Bronchial epithelial cell (primary cell): ENCODE measurements around the gene NIPBL. TPM values are rescaled to one million over a fixed set of nuclear protein-coding genes. Genes with fewer than 3 reads are reported as not detected.
"Not testable (repeated sequence)": the region's sequence is repeated elsewhere in the genome, so short reads cannot be mapped to it uniquely, and the experiment has no call there.

Source experiments
- DNase-seq: peaks from one replicate; pipeline ENCODE4 v3.0.0-alpha.2; 2010; ENCODE audit warnings: low read depth
- FAIRE-seq: peaks from 2 replicates; lab custom pipeline; 2011; peaks lifted over from hg19 to GRCh38; lab: Jason Lieb, UNC
- H3K27me3 ChIP-seq: 2 replicates; pipeline ENCODE4 v1.5.1; 2011; ENCODE audit warnings: low read length; ENCODE audit not compliant: control insufficient read depth, insufficient read depth
- H3K36me3 ChIP-seq: 2 replicates; pipeline ENCODE4 v1.5.1; 2011; ENCODE audit warnings: low read length; ENCODE audit not compliant: control insufficient read depth, insufficient read depth
- H3K4me3 ChIP-seq: 2 replicates; pipeline ENCODE4 v1.5.1; 2011; ENCODE audit warnings: mild to moderate bottlenecking, low read depth, low read length, control low read depth
- total RNA-seq: library from RNA; depleted of rRNA; stranded (reverse); fragments of >200 nt; gene quantifications from 2 replicates; pipeline ENCODE4 v1.2.1, GENCODE V29; 2014
- TF ChIP-seq, protein P1 (sequence below): IDR thresholded peaks from 2 replicates; pipeline ENCODE4 v1.5.1; 2011; ENCODE audit warnings: mild to moderate bottlenecking, moderate library complexity, low read length, control low read depth, inconsistent platforms; ENCODE audit not compliant: insufficient read depth, severe bottlenecking

NIPBL gene
- total RNA-seq, 1 donor from 2014 or later = 20.0 TPM

DNA sequence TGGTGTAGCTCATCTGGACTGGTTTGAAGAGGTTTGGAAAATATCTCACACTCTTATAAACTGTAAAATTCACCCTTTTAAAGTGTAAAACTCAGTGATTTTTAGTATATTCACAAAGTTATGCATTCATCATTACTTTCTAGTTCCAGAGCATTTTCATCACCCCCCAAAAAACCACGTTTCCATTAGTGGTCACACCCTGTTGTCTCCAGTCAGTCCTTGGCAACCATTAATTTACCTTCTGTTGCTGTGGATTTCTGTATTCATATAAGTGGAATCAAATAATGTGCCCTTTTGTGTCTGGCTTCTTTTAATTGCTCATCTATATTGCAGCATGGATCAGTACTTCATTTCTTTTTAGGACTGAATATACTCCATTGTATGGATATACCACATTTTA is 18.4 kb downstream of the NIPBL start:
- DNase-seq (no peak), FAIRE-seq (no peak)
- no peak overlapping the region for H3K4me3 ChIP-seq
- no peaks in the 10 kb centered on the region for H3K27me3 ChIP-seq
- TF ChIP-seq, protein P1, sequence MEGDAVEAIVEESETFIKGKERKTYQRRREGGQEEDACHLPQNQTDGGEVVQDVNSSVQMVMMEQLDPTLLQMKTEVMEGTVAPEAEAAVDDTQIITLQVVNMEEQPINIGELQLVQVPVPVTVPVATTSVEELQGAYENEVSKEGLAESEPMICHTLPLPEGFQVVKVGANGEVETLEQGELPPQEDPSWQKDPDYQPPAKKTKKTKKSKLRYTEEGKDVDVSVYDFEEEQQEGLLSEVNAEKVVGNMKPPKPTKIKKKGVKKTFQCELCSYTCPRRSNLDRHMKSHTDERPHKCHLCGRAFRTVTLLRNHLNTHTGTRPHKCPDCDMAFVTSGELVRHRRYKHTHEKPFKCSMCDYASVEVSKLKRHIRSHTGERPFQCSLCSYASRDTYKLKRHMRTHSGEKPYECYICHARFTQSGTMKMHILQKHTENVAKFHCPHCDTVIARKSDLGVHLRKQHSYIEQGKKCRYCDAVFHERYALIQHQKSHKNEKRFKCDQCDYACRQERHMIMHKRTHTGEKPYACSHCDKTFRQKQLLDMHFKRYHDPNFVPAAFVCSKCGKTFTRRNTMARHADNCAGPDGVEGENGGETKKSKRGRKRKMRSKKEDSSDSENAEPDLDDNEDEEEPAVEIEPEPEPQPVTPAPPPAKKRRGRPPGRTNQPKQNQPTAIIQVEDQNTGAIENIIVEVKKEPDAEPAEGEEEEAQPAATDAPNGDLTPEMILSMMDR = no peak
- H3K36me3 ChIP-seq = no peaks in the 10 kb centered on the region

DNA sequence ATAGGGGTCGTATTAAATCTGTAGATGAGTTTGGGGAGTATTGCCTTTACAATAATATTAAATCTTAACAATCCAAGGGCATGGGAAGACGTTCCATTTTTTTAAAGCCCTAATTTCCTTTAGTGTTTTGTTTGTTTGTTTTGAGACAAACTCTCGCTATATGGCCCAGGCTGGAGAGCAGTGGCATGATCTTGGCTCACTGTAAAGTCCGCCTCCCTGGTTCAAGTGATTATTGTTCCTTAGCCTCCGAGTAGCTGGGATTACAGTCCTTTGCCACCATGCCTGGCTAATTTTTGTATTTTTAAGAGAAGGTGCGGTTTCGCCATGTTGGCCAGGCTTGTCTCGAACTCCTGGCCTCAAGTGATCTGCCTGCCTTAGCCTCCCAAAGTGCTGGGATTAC is 19.9 kb downstream of the NIPBL start:
- FAIRE-seq (no peak), DNase-seq (no peak)
- TF ChIP-seq, protein P1 = no peak
- Histone ChIP-seq H3K36me3 (no peaks in the 10 kb centered on the region), H3K4me3 (no peak overlapping the region), H3K27me3 (no peaks in the 10 kb centered on the region)

DNA sequence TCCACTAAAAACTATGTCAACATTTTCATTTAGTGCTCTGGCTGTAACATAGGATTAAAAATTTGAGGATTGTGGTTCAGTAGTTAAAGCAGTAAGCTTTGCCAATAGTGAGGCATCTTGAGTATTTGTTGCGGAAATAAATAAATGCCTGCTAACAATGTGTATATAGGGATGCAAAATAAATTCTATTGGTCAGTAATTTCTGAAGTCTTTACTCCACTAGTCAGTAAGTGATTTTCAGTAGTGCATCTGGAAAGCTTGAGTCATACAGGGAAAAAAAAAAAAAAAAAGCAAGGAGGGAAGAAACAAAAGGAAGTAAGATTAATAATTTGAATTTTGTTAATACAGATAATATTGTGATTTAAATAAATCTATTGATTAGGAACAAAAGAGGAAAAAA is 21.0 kb downstream of the NIPBL start:
- Histone ChIP-seq H3K27me3 (no peaks in the 10 kb centered on the region), H3K4me3 (no peak overlapping the region), H3K36me3 (no peaks in the 10 kb centered on the region)
- peak; percentile 48 for DNase-seq
- TF ChIP-seq, protein P1 = no peak
- FAIRE-seq = no peak

DNA sequence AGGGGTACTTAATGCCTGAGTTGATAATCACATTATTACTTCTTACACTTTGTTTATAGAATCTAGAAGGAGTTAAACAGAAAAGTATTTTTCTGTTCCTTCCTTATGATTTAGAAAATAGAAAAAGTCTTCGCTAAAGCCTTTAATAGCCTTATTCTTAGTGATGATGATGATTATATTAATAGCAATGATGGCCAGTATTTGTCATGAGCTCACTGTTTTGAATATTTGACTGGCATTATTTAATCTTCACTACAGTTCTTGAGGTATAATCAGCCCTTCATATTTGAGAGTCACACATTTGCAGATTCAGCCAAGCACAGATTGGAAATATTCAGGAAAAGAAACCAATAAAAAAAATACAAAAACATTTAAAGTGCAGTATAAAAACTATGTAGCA is 23.3 kb downstream of the NIPBL start:
- FAIRE-seq (no peak), DNase-seq (no peak)
- Histone ChIP-seq H3K36me3 (no peaks in the 10 kb centered on the region), H3K4me3 (no peak overlapping the region), H3K27me3 (no peaks in the 10 kb centered on the region)
- TF ChIP-seq, protein P1 = no peak

DNA sequence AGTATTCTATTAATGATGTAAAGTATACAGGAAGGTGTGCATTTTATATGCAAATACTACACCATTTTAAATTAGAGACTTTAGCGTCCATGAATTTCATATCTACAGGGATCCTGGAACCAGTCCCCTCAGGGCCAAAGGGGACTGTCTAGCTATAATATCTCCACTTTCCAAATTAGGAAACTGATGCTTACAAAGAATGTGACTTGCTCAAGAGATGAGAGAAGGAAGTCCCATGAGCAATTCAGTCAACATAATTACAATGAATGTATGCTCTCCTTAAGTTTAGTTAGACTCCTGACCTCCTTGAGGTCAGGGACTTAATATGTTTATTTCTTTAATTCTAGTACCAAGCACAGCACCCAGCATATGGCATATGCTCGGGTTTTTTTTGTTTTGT is 23.7 kb downstream of the NIPBL start:
- FAIRE-seq = no peak

DNA sequence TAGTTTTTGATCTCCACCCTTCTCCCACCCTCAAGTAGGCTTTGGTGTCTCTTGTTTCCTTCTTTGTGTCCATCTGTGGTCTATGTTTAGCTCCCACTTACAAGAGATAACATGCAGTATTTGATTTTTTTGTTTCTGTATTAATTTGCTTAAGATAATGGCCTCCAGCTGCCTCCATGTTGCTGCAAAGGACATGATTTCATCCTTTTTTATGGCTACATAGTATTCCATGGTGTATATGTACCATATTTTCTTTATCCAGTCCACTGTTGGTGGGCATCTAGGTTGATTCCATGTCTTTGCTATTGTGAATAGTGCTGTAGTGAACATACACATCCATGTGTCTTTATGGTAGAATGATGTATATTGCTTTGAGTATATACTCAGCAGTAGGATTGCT is 24.5 kb downstream of the NIPBL start:
- not testable (repeated sequence) for H3K27me3 ChIP-seq, H3K36me3 ChIP-seq, DNase-seq, H3K4me3 ChIP-seq, FAIRE-seq

More for the DNA sequence above, 23.7 kb downstream of the NIPBL start:
- DNase-seq = peak; percentile 37
- Histone ChIP-seq H3K36me3 (no peaks in the 10 kb centered on the region), H3K4me3 (no peak overlapping the region), H3K27me3 (no peaks in the 10 kb centered on the region)
- TF ChIP-seq, protein P1 = no peak
